GM23338 (cell line): ENCODE measurements around the gene ITCH. TPM values are rescaled to one million over a fixed set of nuclear protein-coding genes. Genes with fewer than 3 reads are reported as not detected.

ENCODE experiments used
- ATAC-seq: fragments of 200-7000 bp; cut with Tn5 transposase; 3 replicates; pipeline ENCODE4 v1.9.1; 2020
- DNase-seq: peaks from one replicate; pipeline ENCODE4 v3.0.0-alpha.2; 2015; ENCODE audit warnings: low spot score
- H2AFZ ChIP-seq: fragments of 200-600 bp; sonication (generic); 2 replicates; pipeline ENCODE4 v1.8.0; 2016; ENCODE audit warnings: antibody characterized with exemption, mild to moderate bottlenecking, moderate library complexity
- H3F3A ChIP-seq: fragments of 200-600 bp; sonication (generic); replicated peaks from 2 replicates; pipeline ENCODE4 v1.8.0; 2017; ENCODE audit warnings: antibody characterized with exemption, mixed run types, low read depth
- H3K27ac ChIP-seq: fragments of 200-600 bp; sonication (generic); 2 replicates; pipeline ENCODE4 v1.6.1; 2016; ENCODE audit warnings: low read depth
- H3K27me3 ChIP-seq: fragments of 200-600 bp; sonication (generic); 2 replicates; pipeline ENCODE4 v1.8.0; 2016; ENCODE audit warnings: mild to moderate bottlenecking, mixed run types, moderate library complexity; ENCODE audit not compliant: insufficient read depth
- H3K36me3 ChIP-seq: fragments of 200-600 bp; sonication (generic); 2 replicates; pipeline ENCODE4 v1.8.0; 2016; ENCODE audit warnings: mild to moderate bottlenecking; ENCODE audit not compliant: insufficient read depth
- H3K4me1 ChIP-seq: fragments of 200-600 bp; sonication (generic); 2 replicates; pipeline ENCODE4 v1.8.0; 2016; ENCODE audit warnings: mild to moderate bottlenecking, moderate library complexity; ENCODE audit not compliant: insufficient read depth
- H3K4me2 ChIP-seq: fragments of 200-600 bp; sonication (generic); 2 replicates; pipeline ENCODE4 v1.7.1; 2017; ENCODE audit warnings: mixed run types
- H3K4me3 ChIP-seq: fragments of 200-600 bp; sonication (generic); 2 replicates; pipeline ENCODE4 v1.6.1; 2016; ENCODE audit warnings: mixed run types
- H3K79me2 ChIP-seq: fragments of 200-600 bp; sonication (generic); replicated peaks from 2 replicates; pipeline ENCODE4 v1.8.0; 2017; ENCODE audit warnings: mild to moderate bottlenecking; ENCODE audit not compliant: insufficient read depth
- H3K9me2 ChIP-seq: fragments of 200-600 bp; sonication (generic); 2 replicates; pipeline ENCODE4 v1.8.0; 2017; ENCODE audit not compliant: insufficient read depth
- H4K20me1 ChIP-seq: fragments of 200-600 bp; sonication (generic); replicated peaks from 2 replicates; pipeline ENCODE4 v1.8.0; 2017; ENCODE audit warnings: mild to moderate bottlenecking; ENCODE audit not compliant: insufficient read depth
- H3K27ac Mint-ChIP-seq: 2 replicates; pipeline ENCODE4 v1.8.0; 2020; ENCODE audit warnings: inconsistent platforms, mild to moderate bottlenecking, moderate library complexity, mixed read lengths
- H3K27me3 Mint-ChIP-seq: 3 replicates; pipeline ENCODE4 v1.8.0; 2022; ENCODE audit warnings: low read depth, mild to moderate bottlenecking, moderate library complexity, mixed read lengths, inconsistent platforms; ENCODE audit not compliant: insufficient read depth, poor library complexity
- H3K36me3 Mint-ChIP-seq: 3 replicates; pipeline ENCODE4 v1.8.0; 2021; ENCODE audit warnings: low read depth, mild to moderate bottlenecking, inconsistent platforms, moderate library complexity, mixed read lengths
- H3K4me1 Mint-ChIP-seq: 3 replicates; pipeline ENCODE4 v1.8.0; 2020; ENCODE audit warnings: mild to moderate bottlenecking, inconsistent platforms, mixed read lengths
- H3K4me3 Mint-ChIP-seq: 3 replicates; pipeline ENCODE4 v1.8.0; 2021; ENCODE audit warnings: moderate library complexity, mild to moderate bottlenecking, inconsistent platforms, mixed read lengths
- H3K9me3 Mint-ChIP-seq: 3 replicates; pipeline ENCODE4 v1.8.0; 2020; ENCODE audit warnings: moderate library complexity, mild to moderate bottlenecking, inconsistent platforms, mixed read lengths
- CREB1 ChIP-seq: fragments of 250-450 bp; sonication (Bioruptor Pico); IDR thresholded peaks from 2 replicates; pipeline ENCODE4 v1.5.0; 2020; ENCODE audit warnings: low read depth, mild to moderate bottlenecking, moderate library complexity
- CTCF ChIP-seq, 2 experiments: fragments of 200-600 bp in 1 of 2; sonication (generic) in 1 of 2; conservative IDR thresholded peaks; 2 replicates each; pipeline versions ENCODE4 v1.5.1 to v1.6.1; 2016 to 2017; ENCODE audit warnings: antibody characterized with exemption in 2 of 2, low read depth in 2 of 2, mild to moderate bottlenecking in 2 of 2, moderate library complexity in 1 of 2
- ETS1 ChIP-seq: IDR thresholded peaks from 2 replicates; pipeline ENCODE4 v1.6.1; 2016; ENCODE audit warnings: antibody characterized with exemption
- EZH2phosphoT487 ChIP-seq: fragments of 200-600 bp; sonication (generic); IDR thresholded peaks from one replicate; pipeline ENCODE4 v1.8.1; 2018; ENCODE audit warnings: antibody characterized with exemption; ENCODE audit not compliant: unreplicated experiment
- NANOG ChIP-seq: IDR thresholded peaks from 2 replicates; pipeline ENCODE4 v1.6.1; 2016; ENCODE audit warnings: antibody characterized with exemption, borderline replicate concordance
- POLR2AphosphoS5 ChIP-seq: IDR thresholded peaks from 2 replicates; pipeline ENCODE4 v1.6.1; 2016; ENCODE audit warnings: antibody characterized with exemption, low read depth
- REST ChIP-seq: IDR thresholded peaks from one replicate; pipeline ENCODE4 v1.6.1; 2018; ENCODE audit warnings: antibody characterized with exemption; ENCODE audit not compliant: unreplicated experiment
- STAT1 ChIP-seq: IDR thresholded peaks from one replicate; pipeline ENCODE4 v1.6.1; 2016; ENCODE audit warnings: antibody characterized with exemption; ENCODE audit not compliant: unreplicated experiment
- ZNF114 ChIP-seq: fragments of 250-450 bp; sonication (Bioruptor Pico); IDR thresholded peaks from 2 replicates; pipeline ENCODE4 v1.5.0; 2020; ENCODE audit warnings: mild to moderate bottlenecking, moderate library complexity
- ZNF331 ChIP-seq: fragments of 250-450 bp; sonication (Bioruptor Pico); IDR thresholded peaks from 2 replicates; pipeline ENCODE4 v1.5.0; 2020; ENCODE audit warnings: low read depth, mild to moderate bottlenecking, moderate library complexity
- ZNF462 ChIP-seq: fragments of 250-450 bp; sonication (Bioruptor Pico); IDR thresholded peaks from 2 replicates; pipeline ENCODE4 v1.5.0; 2020; ENCODE audit warnings: mild to moderate bottlenecking, moderate library complexity
- polyA plus RNA-seq: library from polyadenylated mRNA; unstranded; fragments of >200 nt; fragmentation: Nextera tagmentation; extraction: Ambion mirVana; gene quantifications from 2 replicates; pipeline ENCODE4 v1.2.1, GENCODE V29; 2016
- total RNA-seq: library from RNA; depleted of rRNA; stranded (reverse); fragments of >200 nt; shearing (Covaris generic); gene quantifications from 2 replicates; pipeline ENCODE4 v1.2.3, GENCODE V29; 2014

The ITCH gene
- total and polyA plus RNA-seq, 2 experiments from 2014 or later = 16.4 to 31.6 TPM

GRCh38 chr20:34495307-34495706 is 132.2 kb downstream of the ITCH start:
- no peak for TF ChIP-seq POLR2AphosphoS5
- TF ChIP-seq ZNF331 (CRISPR knock-in tag) = no peak
- no peak for TF ChIP-seq CTCF (conservative IDR thresholded peaks at IDR 0.05; ENCODE audit: low read depth in 2 of 2)
- TF ChIP-seq REST = no peak
- no peak for TF ChIP-seq CREB1 (CRISPR knock-in tag)
- no peak for TF ChIP-seq ZNF462
- no peak for TF ChIP-seq ZNF114 (CRISPR knock-in tag)
- TF ChIP-seq EZH2phosphoT487 = no peak
- TF ChIP-seq NANOG = no peak
- no peak for TF ChIP-seq ETS1
- no peak for TF ChIP-seq STAT1
- Histone ChIP-seq H3K4me2 (no peak overlapping the region), H3K27me3 (no peaks in the 10 kb centered on the region), H3K9me2 (no peaks in the 10 kb centered on the region), H3K79me2 (no peaks in the 10 kb centered on the region; the same call in 1 of the 2 replicates), H3F3A (no peaks in the 10 kb centered on the region), H3K36me3 (peaks cover 14% of the 10 kb centered on the region; the same call in 1 of the 2 replicates), H3K4me1 (no peaks in the 10 kb centered on the region), H3K27ac (no peak overlapping the region), H3K4me3 (no peak overlapping the region), H2AFZ (no peak overlapping the region), H4K20me1 (peaks cover 10% of the 10 kb centered on the region; the same call in 1 of the 2 replicates)
- Mint-ChIP-seq H3K27me3 (no peaks in the 10 kb centered on the region), H3K9me3 (0 out of 3 replicates have a peak, but pooled peaks cover 3% of the 10 kb centered on the region), H3K27ac (no peak overlapping the region), H3K4me3 (no peak overlapping the region), H3K36me3 (peaks cover 60% of the 10 kb centered on the region), H3K4me1 (no peaks in the 10 kb centered on the region)
- DNase-seq (no peak), ATAC-seq (no peak)
